A549 (cell line): ENCODE results near the gene SHH. TPM values are rescaled to one million over a fixed set of nuclear protein-coding genes. Genes with fewer than 3 reads are reported as not detected.

Source experiments
- ATAC-seq, 2 experiments: fragments of 200-7000 bp in 1 of 2; fragments of >200 bp in 1 of 2; cut with Nextera tagmentation in 1 of 2; cut with Tn5 transposase in 1 of 2; 3 replicates each; pipeline versions ENCODE4 v1.8.0 to v1.9.1; 2018 to 2020; ENCODE audit warnings: mild to moderate bottlenecking in 1 of 2, moderate library complexity in 1 of 2
- CTCF ChIA-PET: fragments of 300-600 bp; sonication (Branson Sonifier 250); formaldehyde crosslinking; extraction: SDS; loops from one replicate; lab custom pipeline; 2021; ENCODE audit warnings: antibody characterized with exemption, inconsistent platforms; lab: Yijun Ruan, JAX
- POLR2A ChIA-PET: fragments of 350-600 bp; formaldehyde crosslinking; extraction: SDS; loops from one replicate; lab custom pipeline; 2021; ENCODE audit warnings: antibody characterized with exemption, inconsistent platforms; lab: Yijun Ruan, JAX
- DNase-seq, 2 experiments: peaks; one replicate each; pipeline versions ENCODE4 v3.0.0 to v3.0.0-alpha.2; 2011 to 2016; ENCODE audit warnings: low read depth in 1 of 2, low spot score in 1 of 2
- FAIRE-seq: peaks from 2 replicates; lab custom pipeline; 2011; peaks lifted over from hg19 to GRCh38; lab: Jason Lieb, UNC
- H3K27ac ChIP-seq, 2 experiments: fragments of >200 bp; sonication (Bioruptor Twin); formaldehyde crosslinking; 3 replicates each; pipeline ENCODE4 v1.5.1; 2016 to 2017
- H3K4me1 ChIP-seq: fragments of >200 bp; sonication (Bioruptor Twin); formaldehyde crosslinking; 3 replicates; pipeline ENCODE4 v1.6.1; 2016
- H3K4me2 ChIP-seq: fragments of >200 bp; sonication (Bioruptor Twin); formaldehyde crosslinking; 3 replicates; pipeline ENCODE4 v1.6.1; 2016
- H3K4me3 ChIP-seq: fragments of >200 bp; sonication (Bioruptor Twin); formaldehyde crosslinking; 3 replicates; pipeline ENCODE4 v1.5.1; 2016
- H3K9me3 ChIP-seq: fragments of >200 bp; sonication (Bioruptor Twin); formaldehyde crosslinking; 3 replicates; pipeline ENCODE4 v1.6.1; 2016
- CEBPB ChIP-seq, 2 experiments: fragments of >200 bp in 1 of 2; sonication (Bioruptor Twin) in 1 of 2; formaldehyde crosslinking in 1 of 2; IDR thresholded peaks; 2 replicates each; pipeline ENCODE4 v1.6.1; 2012 to 2016
- CHD2 ChIP-seq: fragments of 150-350 bp; IDR thresholded peaks from 2 replicates; pipeline ENCODE4 v1.6.1; 2014; ENCODE audit warnings: low read length; ENCODE audit not compliant: partially characterized antibody
- CTCF ChIP-seq: fragments of >200 bp; sonication (Bioruptor Twin); formaldehyde crosslinking; IDR thresholded peaks from 3 replicates; pipeline ENCODE4 v1.5.1; 2016
- FOSL2 ChIP-seq, 2 experiments: fragments of 450-650 bp in 1 of 2; fragments of >200 bp in 1 of 2; sonication (Bioruptor Twin) in 1 of 2; formaldehyde crosslinking; IDR thresholded peaks; 2 replicates each; pipeline versions ENCODE4 v1.5.0 to v1.6.1; 2016 to 2020; ENCODE audit warnings: mild to moderate bottlenecking in 1 of 2, moderate library complexity in 1 of 2
- GATA3 ChIP-seq: IDR thresholded peaks from 2 replicates; pipeline ENCODE4 v1.6.1; 2012; ENCODE audit warnings: borderline replicate concordance
- JUN ChIP-seq, 2 experiments: fragments of >200 bp; sonication (Bioruptor Twin); formaldehyde crosslinking; IDR thresholded peaks; 2 replicates in 1 of 2; 3 replicates in 1 of 2; pipeline ENCODE4 v1.6.1; 2016 to 2017
- KDM1A ChIP-seq: fragments of 200-600 bp; sonication (generic); IDR thresholded peaks from 2 replicates; pipeline ENCODE4 v1.6.1; 2016; ENCODE audit warnings: low read depth, mild to moderate bottlenecking
- MAZ ChIP-seq: fragments of 150-350 bp; IDR thresholded peaks from 2 replicates; pipeline ENCODE4 v1.6.1; 2014; ENCODE audit warnings: antibody characterized with exemption, low read depth, low read length, borderline replicate concordance
- NPAS2 ChIP-seq: fragments of 250-450 bp; sonication (Bioruptor Pico); IDR thresholded peaks from 2 replicates; pipeline ENCODE4 v1.8.0; 2022; ENCODE audit warnings: mild to moderate bottlenecking, moderate library complexity, borderline replicate concordance
- NR3C1 ChIP-seq: fragments of >200 bp; sonication (Bioruptor Twin); formaldehyde crosslinking; IDR thresholded peaks from 3 replicates; pipeline ENCODE4 v1.6.1; 2017
- PHF8 ChIP-seq: fragments of 200-600 bp; sonication (generic); IDR thresholded peaks from 2 replicates; pipeline ENCODE4 v1.6.1; 2016; ENCODE audit warnings: low read depth, mild to moderate bottlenecking, antibody characterized with exemption, moderate library complexity, borderline replicate concordance
- RAD21 ChIP-seq, 2 experiments: fragments of >200 bp in 1 of 2; sonication (Bioruptor Twin) in 1 of 2; formaldehyde crosslinking in 1 of 2; IDR thresholded peaks in 1 of 2; conservative IDR thresholded peaks in 1 of 2; 2 replicates in 1 of 2; 3 replicates in 1 of 2; pipeline ENCODE4 v1.6.1; 2012 to 2018; ENCODE audit warnings: inconsistent platforms in 1 of 2
- SMC3 ChIP-seq: fragments of >200 bp; sonication (Bioruptor Twin); formaldehyde crosslinking; IDR thresholded peaks from 3 replicates; pipeline ENCODE4 v1.6.1; 2018; ENCODE audit warnings: inconsistent platforms
- SREBF2 ChIP-seq: fragments of 450-650 bp; IDR thresholded peaks from 2 replicates; pipeline ENCODE4 v1.6.1; 2014; ENCODE audit warnings: mild to moderate bottlenecking, moderate library complexity
- TFCP2L1 ChIP-seq: fragments of 250-450 bp; sonication (Bioruptor Pico); IDR thresholded peaks from 2 replicates; pipeline ENCODE4 v1.5.0; 2021; ENCODE audit warnings: mild to moderate bottlenecking
- ZSCAN20 ChIP-seq: fragments of 250-450 bp; sonication (Bioruptor Pico); IDR thresholded peaks from 2 replicates; pipeline ENCODE4 v1.8.0; 2022; ENCODE audit warnings: mild to moderate bottlenecking, moderate library complexity
- WGBS: methylation state at CpG from one replicate; pipeline ENCODE4 v1.1.6; 2017; ENCODE audit errors: missing lambda C conversion rate; 5-methylcytosine and 5-hydroxymethylcytosine counted together
- polyA plus RNA-seq, 4 experiments: library from polyadenylated mRNA; depleted of rRNA in 3 of 4; stranded (reverse); fragments of >200 nt; fragmentation: RNase III in 1 of 4; extraction: RNeasy Plus Mini Kit Qiagen cat#74134 plus additional on column Dnase treatment in 1 of 4; gene quantifications; 2 replicates in 3 of 4; 3 replicates in 1 of 4; pipeline ENCODE4 v1.2.3, GENCODE V29; 2011 to 2017
- TF ChIP-seq, protein P1 (sequence below): IDR thresholded peaks from 2 replicates; pipeline ENCODE4 v1.6.1; 2012

SHH gene
- polyA plus RNA-seq, 2 of the 4 experiments (the other 2 are of a cell fraction), result 0.84 to 1.2 TPM

DNA sequence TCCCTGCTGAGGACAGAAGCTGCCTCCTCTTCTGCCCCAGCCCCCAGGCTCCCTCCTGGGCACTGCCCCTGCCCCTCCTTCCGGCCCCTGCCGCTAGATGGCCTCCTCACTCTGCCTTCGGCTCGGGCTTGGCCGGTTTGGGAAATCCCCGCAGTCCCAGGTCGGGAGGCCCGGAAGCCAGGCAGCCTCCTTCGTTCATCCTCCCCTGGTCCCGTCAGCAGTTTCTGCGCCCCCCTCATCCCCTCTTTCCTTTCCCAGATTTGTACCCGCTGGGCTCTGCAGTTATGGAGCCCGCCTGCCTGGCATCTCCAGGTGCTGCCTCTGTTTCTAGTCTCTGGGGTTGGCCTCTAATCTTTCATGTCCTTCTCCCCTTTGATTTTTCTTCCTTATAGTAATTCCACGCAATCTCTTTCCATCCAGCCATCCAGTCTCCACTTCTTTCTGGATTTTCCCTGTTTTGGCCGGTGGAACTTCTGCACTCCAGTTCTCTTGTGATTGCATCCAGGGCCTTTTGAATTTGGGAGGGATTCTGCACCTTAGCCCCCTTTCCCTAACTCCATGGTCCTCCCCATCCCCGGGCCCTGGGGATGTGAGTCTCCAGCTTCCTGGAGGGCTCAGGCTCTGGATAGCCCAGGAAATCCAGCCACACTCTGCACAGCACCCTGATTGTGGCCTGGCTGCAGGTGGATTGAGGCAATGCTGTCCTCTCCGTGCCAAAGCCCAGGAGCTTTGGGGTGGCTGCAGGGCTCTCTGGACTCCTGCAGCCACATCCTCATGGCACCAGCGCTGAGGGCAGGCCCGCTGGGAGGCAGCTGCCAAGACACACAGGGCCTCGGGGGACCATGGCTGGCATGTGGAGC lies 3.3 kb upstream of the SHH start:
- Histone ChIP-seq H3K4me2 (peak overlapping the region; percentile 57), H3K4me1 (peaks cover 24% of the 10 kb centered on the region), H3K4me3 (no peak overlapping the region), H3K27ac (peak overlapping the region; percentile 66 to 88), H3K9me3 (no peaks in the 10 kb centered on the region; the same call in 2 of the 3 replicates)
- ChIA-PET POLR2A (no interaction called here), CTCF (interaction anchor here (0.5 to 7.4 kb wide), 33 partner anchors 9 to 1069 kb away, joined by 3 to 55 read pairs (median 4); no protein-coding TSS in a partner anchor)
- no peak for FAIRE-seq
- DNase-seq, result peak; percentile 63 to 81
- ATAC-seq, result peak; percentile 67 to 87
- 15% methylated on average over 16 of the region's 20 CpGs for WGBS
- TF ChIP-seq, protein P1, sequence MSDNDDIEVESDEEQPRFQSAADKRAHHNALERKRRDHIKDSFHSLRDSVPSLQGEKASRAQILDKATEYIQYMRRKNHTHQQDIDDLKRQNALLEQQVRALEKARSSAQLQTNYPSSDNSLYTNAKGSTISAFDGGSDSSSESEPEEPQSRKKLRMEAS, result 0 out of 2 replicates have a peak, but pooled peaks have one; percentile 15
- TF ChIP-seq KDM1A (no peak), GATA3 (no peak), RAD21 (conservative IDR thresholded peaks at IDR 0.05 in 1 of 2, IDR thresholded peaks at IDR 0.05 in 1 of 2) (peak; percentile 96 to 99), SREBF2 (no peak), CTCF (peak; percentile 90), SMC3 (peak; percentile 98), MAZ (0 out of 2 replicates have a peak, but pooled peaks have one; percentile 37), CHD2 (no peak), JUN (IDR thresholded peaks at IDR 0.05) (peak in 1 of 2 experiments; percentile 35; a peak in 1 of 5 replicates)

GRCh38 chr7:155814316-155815276 lies 2.3 kb upstream of the SHH start:
- DNase-seq (no peak), FAIRE-seq (no peak), ATAC-seq (peak; percentile 13 to 14; a peak in 4 of 6 replicates)
- H3K4me1 ChIP-seq, result peaks cover 34% of the 10 kb centered on the region
- H3K4me3 ChIP-seq, result no peak overlapping the region
- H3K9me3 ChIP-seq, result no peaks in the 10 kb centered on the region; the same call in 2 of the 3 replicates
- TF ChIP-seq PHF8 (no peak), JUN (IDR thresholded peaks at IDR 0.05) (no peak), NR3C1 (no peak), SREBF2 (no peak), FOSL2 (IDR thresholded peaks at IDR 0.05) (no peak), FOSL2 (CRISPR knock-in tag; IDR thresholded peaks at IDR 0.05) (no peak), CEBPB (IDR thresholded peaks at IDR 0.05) (no peak), TFCP2L1 (no peak), ZSCAN20 (CRISPR knock-in tag) (no peak), MAZ (no peak), NPAS2 (CRISPR knock-in tag) (no peak)
- ChIA-PET POLR2A (no interaction called here), CTCF (interaction anchor here (0.6 to 7.4 kb wide), 23 partner anchors 9 to 1003 kb away, joined by 3 to 55 read pairs (median 4); no protein-coding TSS in a partner anchor)
- no peak overlapping the region; the same call in 2 of the 3 replicates for H3K4me2 ChIP-seq
- WGBS, result 46% methylated on average over 13 of the region's 22 CpGs
- H3K27ac ChIP-seq, result peak overlapping the region in 1 of 2 experiments; percentile 88; a peak in 4 of 6 replicates
